Measurements from ENCODE around the gene FXYD5. TPM values are rescaled to one million over a fixed set of nuclear protein-coding genes. Genes with fewer than 3 reads are reported as not detected.

The FXYD5 gene
- total RNA-seq, 1 experiment from 2014 or later = 100 TPM

GRCh38 chr19:35109395-35110112 lies 45.0 kb upstream of the FXYD5 start:
- H2BK120ac ChIP-seq (ENCODE audit: low read depth, low read length, poor library complexity, severe bottlenecking) = no peak overlapping the region
- Mint-ChIP-seq H3K27ac (no peak overlapping the region; a peak in 1 of 7 replicates), H3K9me3 (peaks cover 0 to 6% of the 10 kb centered on the region in 2 experiments; a peak in 3 of 5 replicates), H3K36me3 (ENCODE audit: insufficient read depth in 1 of 3, low read depth in 3 of 3) (peaks cover 0 to 2% (median 0%) of the 10 kb centered on the region in 3 experiments; a peak in 3 of 7 replicates), H3K4me1 (peaks cover 13 to 23% of the 10 kb centered on the region in 2 experiments), H3K27me3 (ENCODE audit: low read depth) (peaks cover 1% of the 10 kb centered on the region; the same call in 1 of the 2 replicates), H3K4me3 (no peak overlapping the region)
- no peak overlapping the region for H4K8ac ChIP-seq (replicated peaks; ENCODE audit: insufficient read length, low read depth, low read length)
- no peak for TF ChIP-seq CTCF (conservative IDR thresholded peaks at IDR 0.05)
- H2BK20ac ChIP-seq (ENCODE audit: low read depth, low read length, poor library complexity, severe bottlenecking) = no peak overlapping the region
- no peaks in the 10 kb centered on the region for H3K23me2 ChIP-seq (ENCODE audit: insufficient read length, low read depth, low read length, poor library complexity, severe bottlenecking)
- no peak overlapping the region for H3K14ac ChIP-seq (ENCODE audit: insufficient read depth, low read length)
- no peaks in the 10 kb centered on the region for H3K4me1 ChIP-seq (ENCODE audit: insufficient read depth, low read length)
- H3K79me2 ChIP-seq (ENCODE audit: insufficient read depth, low read length) = no peaks in the 10 kb centered on the region
- no peak overlapping the region for H2BK12ac ChIP-seq (ENCODE audit: insufficient read length, low read depth, low read length)
- no peak overlapping the region for H4K91ac ChIP-seq (ENCODE audit: insufficient read length, low read depth, low read length)
- no peak overlapping the region for H3K23ac ChIP-seq (ENCODE audit: insufficient read length, low read depth, low read length)
- H3K79me1 ChIP-seq (ENCODE audit: insufficient read depth, low read depth, low read length, poor library complexity, severe bottlenecking) = no peaks in the 10 kb centered on the region
- WGBS (ENCODE audit: extremely low coverage, insufficient read length, low lambda C conversion rate) = no CpG with 5 or more reads among the region's 22 CpGs
- H3K9me3 ChIP-seq (ENCODE audit: control insufficient read depth, low read depth, low read length) = no peaks in the 10 kb centered on the region
- H3K4ac ChIP-seq (ENCODE audit: low read depth, low read length) = no peak overlapping the region
- H3K4me2 ChIP-seq (ENCODE audit: insufficient read depth, insufficient read length, low read length) = no peak overlapping the region
- H2BK15ac ChIP-seq (ENCODE audit: low read depth, low read length) = no peak overlapping the region
- H4K5ac ChIP-seq (ENCODE audit: insufficient read length, low read depth, low read length) = no peak overlapping the region
- H3K27ac ChIP-seq (ENCODE audit: insufficient read length, low read depth, low read length) = no peak overlapping the region
- H3K27me3 ChIP-seq (ENCODE audit: insufficient read depth, low read length) = no peaks in the 10 kb centered on the region
- H2AK5ac ChIP-seq (ENCODE audit: insufficient read length, low read length) = no peak overlapping the region
- no peak overlapping the region for H3T11ph ChIP-seq (ENCODE audit: low read length)
- H3K9ac ChIP-seq (ENCODE audit: extremely low read depth, insufficient read length, low read length) = no peak overlapping the region
- H4K20me1 ChIP-seq (ENCODE audit: control insufficient read depth, insufficient read depth, insufficient read length) = peaks cover 7% of the 10 kb centered on the region
- DNase-seq = no peak
- no peak overlapping the region for H2BK5ac ChIP-seq (ENCODE audit: insufficient read length, low read length)
- H2AFZ ChIP-seq (ENCODE audit: low read length) = no peak overlapping the region
- no peak overlapping the region for H3K18ac ChIP-seq (ENCODE audit: insufficient read length, low read depth, low read length)
- no peak overlapping the region for H3K56ac ChIP-seq (ENCODE audit: insufficient read length, low read depth, low read length)
